ENCODE data around the gene TMEM196. TPM values are rescaled to one million over a fixed set of nuclear protein-coding genes. Genes with fewer than 3 reads are reported as not detected.

TMEM196 gene
- total RNA-seq, 1 experiment from 2014 or later, result not detected

GRCh38 chr7:19677180-19677579 lies 96.2 kb downstream of the TMEM196 start:
- no peaks in the 10 kb centered on the region for H4K20me1 ChIP-seq (ENCODE audit: insufficient read depth, low read depth, low read length)
- H2AFZ ChIP-seq (ENCODE audit: low read length), result no peak overlapping the region
- H3K9me2 ChIP-seq (replicated peaks; ENCODE audit: insufficient read depth, low read length), result no peaks in the 10 kb centered on the region
- no peaks in the 10 kb centered on the region for H3K9me3 ChIP-seq (ENCODE audit: low read length)
- H3K27ac ChIP-seq (ENCODE audit: low read length), result no peak overlapping the region
- DNase-seq, result no peak
- no peaks in the 10 kb centered on the region for H3K36me3 ChIP-seq (ENCODE audit: insufficient read depth, low read length)
- peaks cover 5% of the 10 kb centered on the region for H3K4me1 ChIP-seq (ENCODE audit: low read length)
- no peak overlapping the region for H3K4me2 ChIP-seq (ENCODE audit: low read depth, low read length, poor library complexity, severe bottlenecking)
- H3K4me3 ChIP-seq (ENCODE audit: low read length), result no peak overlapping the region
- H3K9ac ChIP-seq (ENCODE audit: low read length), result no peak overlapping the region
- H3K27me3 ChIP-seq (ENCODE audit: low read length), result no peaks in the 10 kb centered on the region
- no peaks in the 10 kb centered on the region for H3K79me2 ChIP-seq (ENCODE audit: low read length)

- Histone ChIP-seq H3K9me3 (ENCODE audit: low read length) (no peaks in the 10 kb centered on the region), H3K36me3 (ENCODE audit: insufficient read depth, low read length) (no peaks in the 10 kb centered on the region), H2AFZ (ENCODE audit: low read length) (no peak overlapping the region), H3K27ac (ENCODE audit: low read length) (no peak overlapping the region), H3K4me3 (ENCODE audit: low read length) (no peak overlapping the region), H3K27me3 (ENCODE audit: low read length) (no peaks in the 10 kb centered on the region), H3K4me2 (ENCODE audit: low read depth, low read length, poor library complexity, severe bottlenecking) (no peak overlapping the region), H4K20me1 (ENCODE audit: insufficient read depth, low read depth, low read length) (no peaks in the 10 kb centered on the region), H3K4me1 (ENCODE audit: low read length) (peaks cover 5% of the 10 kb centered on the region), H3K9me2 (replicated peaks; ENCODE audit: insufficient read depth, low read length) (no peaks in the 10 kb centered on the region), H3K9ac (ENCODE audit: low read length) (no peak overlapping the region), H3K79me2 (ENCODE audit: low read length) (no peaks in the 10 kb centered on the region)
- DNase-seq, result no peak
Measured at GRCh38 chr7:19675816-19676215, 97.6 kb downstream of the TMEM196 start.

- Histone ChIP-seq H3K4me2 (ENCODE audit: low read depth, low read length, poor library complexity, severe bottlenecking) (no peak overlapping the region), H3K27me3 (ENCODE audit: low read length) (no peaks in the 10 kb centered on the region), H3K27ac (ENCODE audit: low read length) (no peak overlapping the region), H3K9me3 (ENCODE audit: low read length) (no peaks in the 10 kb centered on the region), H3K9me2 (replicated peaks; ENCODE audit: insufficient read depth, low read length) (no peaks in the 10 kb centered on the region), H3K79me2 (ENCODE audit: low read length) (no peaks in the 10 kb centered on the region), H2AFZ (ENCODE audit: low read length) (no peak overlapping the region), H3K4me1 (ENCODE audit: low read length) (peaks cover 5% of the 10 kb centered on the region), H3K36me3 (ENCODE audit: insufficient read depth, low read length) (no peaks in the 10 kb centered on the region), H3K9ac (ENCODE audit: low read length) (no peak overlapping the region), H4K20me1 (ENCODE audit: insufficient read depth, low read depth, low read length) (no peaks in the 10 kb centered on the region), H3K4me3 (ENCODE audit: low read length) (no peak overlapping the region)
- no peak for DNase-seq
Measured at GRCh38 chr7:19674266-19674960, 99.0 kb downstream of the TMEM196 start.

DNA sequence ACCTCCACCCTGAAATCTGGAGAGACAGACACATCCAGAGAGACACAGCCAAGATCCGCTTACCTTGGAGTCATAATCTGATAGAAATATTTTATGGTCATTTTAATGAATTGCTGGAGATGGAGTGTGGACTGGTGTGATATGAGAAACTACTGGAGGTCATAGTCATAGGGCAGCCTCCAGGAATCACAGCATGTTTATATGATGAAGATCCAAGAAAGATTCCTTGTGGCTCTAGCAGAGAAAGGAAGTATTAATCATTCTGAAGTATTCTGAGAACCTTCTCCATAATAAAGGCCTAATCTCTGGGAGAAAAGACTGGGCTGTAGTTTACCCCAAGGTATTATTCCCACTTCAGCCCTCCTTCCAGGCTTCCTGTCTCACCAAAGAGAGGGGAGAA lies 102.6 kb downstream of the TMEM196 start:
- H3K79me2 ChIP-seq (ENCODE audit: low read length), result no peaks in the 10 kb centered on the region
- no peak for DNase-seq
- H3K4me2 ChIP-seq (ENCODE audit: low read depth, low read length, poor library complexity, severe bottlenecking), result no peak overlapping the region
- H2AFZ ChIP-seq (ENCODE audit: low read length), result no peak overlapping the region
- H3K4me1 ChIP-seq (ENCODE audit: low read length), result no peaks in the 10 kb centered on the region
- H3K27ac ChIP-seq (ENCODE audit: low read length), result no peak overlapping the region
- H4K20me1 ChIP-seq (ENCODE audit: insufficient read depth, low read depth, low read length), result no peaks in the 10 kb centered on the region
- no peaks in the 10 kb centered on the region for H3K27me3 ChIP-seq (ENCODE audit: low read length)
- H3K9ac ChIP-seq (ENCODE audit: low read length), result no peak overlapping the region
- H3K4me3 ChIP-seq (ENCODE audit: low read length), result no peak overlapping the region
- no peaks in the 10 kb centered on the region for H3K36me3 ChIP-seq (ENCODE audit: insufficient read depth, low read length)
- no peaks in the 10 kb centered on the region for H3K9me2 ChIP-seq (replicated peaks; ENCODE audit: insufficient read depth, low read length)
- no peaks in the 10 kb centered on the region for H3K9me3 ChIP-seq (ENCODE audit: low read length)

Small RNA genes within 50 kb of the gene (small RNA-seq; reads per million reads assigned to genes)
- not detected for gene MIR3146

Other genes starting within 250 kb of the TMEM196 start
- gene POLR1F, start 64.6 kb downstream of the TMEM196 start, total RNA-seq (2014; rRNA removed; shearing (Covaris generic); ENCODE audit: low replicate concordance), result 11.2 and 21.1 TPM in 2 replicates

All from Karpas-422 (cell line).